Measurements from ENCODE around the gene RHBDL1. TPM values are rescaled to one million over a fixed set of nuclear protein-coding genes. Genes with fewer than 3 reads are reported as not detected.
"Not testable (repeated sequence)": the region's sequence is repeated elsewhere in the genome, so short reads cannot be mapped to it uniquely, and the experiment has no call there.

The RHBDL1 gene
- total RNA-seq, 4 donors from 2014 or later, result 0.44 to 1.0 (median 0.96) TPM; not detected in 1

GRCh38 chr16:710500-711075 is 35.1 kb downstream of the RHBDL1 start:
- TF ChIP-seq CTCF (IDR thresholded peaks at IDR 0.05), result no peak
- ATAC-seq (ENCODE audit: low FRiP score) (no peak), DNase-seq (ENCODE audit: low spot score) (no peak)

- no peak for ATAC-seq (ENCODE audit: low FRiP score)
- no peak for TF ChIP-seq CTCF (IDR thresholded peaks at IDR 0.05)
- DNase-seq (ENCODE audit: low spot score), result no peak
Measured at GRCh38 chr16:711084-711483, 35.6 kb downstream of the RHBDL1 start.

- ATAC-seq (ENCODE audit: low FRiP score) (peak; percentile 23), DNase-seq (ENCODE audit: low spot score) (no peak)
- TF ChIP-seq CTCF (IDR thresholded peaks at IDR 0.05), result peak in 1 of 3 donors; percentile 84
Measured at GRCh38 chr16:711548-712320, 36.3 kb downstream of the RHBDL1 start.

- peak in 1 of 3 donors; percentile 28 for TF ChIP-seq CTCF (IDR thresholded peaks at IDR 0.05)
- not testable (repeated sequence) for ATAC-seq (ENCODE audit: low FRiP score); DNase-seq (ENCODE audit: low spot score)
Measured at GRCh38 chr16:712740-713250, 37.3 kb downstream of the RHBDL1 start.

- ATAC-seq (ENCODE audit: low FRiP score) (no peak), DNase-seq (ENCODE audit: low spot score) (no peak)
- no peak for TF ChIP-seq CTCF (IDR thresholded peaks at IDR 0.05)
Measured at GRCh38 chr16:714079-714478, 38.6 kb downstream of the RHBDL1 start.

- peak; percentile 83 for DNase-seq (ENCODE audit: low spot score)
- no peak for TF ChIP-seq CTCF (IDR thresholded peaks at IDR 0.05)
- peak; percentile 87 for ATAC-seq (ENCODE audit: low FRiP score)
Measured at GRCh38 chr16:714558-715476, 39.3 kb downstream of the RHBDL1 start, which contains the start of gene METRN. Gene METRN (plus strand): TSS chr16:715118. CDS start chr16:715290, 172 bp downstream.
